ENCODE measurements around the gene IFRD2.

DNA sequence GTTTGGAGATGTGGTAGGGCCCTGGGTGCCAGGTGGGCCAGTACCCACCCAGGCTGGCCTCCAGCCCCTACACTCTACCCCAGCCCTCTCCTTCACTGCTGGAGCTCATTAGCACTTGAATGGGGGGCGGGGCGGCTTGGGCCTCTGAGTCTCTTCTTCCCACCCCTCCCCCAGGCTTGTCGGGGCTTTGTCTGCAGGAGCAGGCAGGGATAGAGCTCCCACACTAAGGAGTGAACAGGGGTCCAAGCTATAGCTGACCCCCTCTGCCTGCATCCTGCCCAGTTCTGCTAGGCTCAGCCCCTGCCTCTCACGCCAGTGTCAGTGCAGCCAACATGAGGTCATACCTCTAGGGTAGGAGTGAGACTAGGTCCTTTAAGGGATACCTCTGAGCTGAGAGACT, 51.1 kb downstream of the IFRD2 start:
- TF ChIP-seq POLR2A (IDR thresholded peaks at IDR 0.05), result no peak
- TF ChIP-seq, protein P1, sequence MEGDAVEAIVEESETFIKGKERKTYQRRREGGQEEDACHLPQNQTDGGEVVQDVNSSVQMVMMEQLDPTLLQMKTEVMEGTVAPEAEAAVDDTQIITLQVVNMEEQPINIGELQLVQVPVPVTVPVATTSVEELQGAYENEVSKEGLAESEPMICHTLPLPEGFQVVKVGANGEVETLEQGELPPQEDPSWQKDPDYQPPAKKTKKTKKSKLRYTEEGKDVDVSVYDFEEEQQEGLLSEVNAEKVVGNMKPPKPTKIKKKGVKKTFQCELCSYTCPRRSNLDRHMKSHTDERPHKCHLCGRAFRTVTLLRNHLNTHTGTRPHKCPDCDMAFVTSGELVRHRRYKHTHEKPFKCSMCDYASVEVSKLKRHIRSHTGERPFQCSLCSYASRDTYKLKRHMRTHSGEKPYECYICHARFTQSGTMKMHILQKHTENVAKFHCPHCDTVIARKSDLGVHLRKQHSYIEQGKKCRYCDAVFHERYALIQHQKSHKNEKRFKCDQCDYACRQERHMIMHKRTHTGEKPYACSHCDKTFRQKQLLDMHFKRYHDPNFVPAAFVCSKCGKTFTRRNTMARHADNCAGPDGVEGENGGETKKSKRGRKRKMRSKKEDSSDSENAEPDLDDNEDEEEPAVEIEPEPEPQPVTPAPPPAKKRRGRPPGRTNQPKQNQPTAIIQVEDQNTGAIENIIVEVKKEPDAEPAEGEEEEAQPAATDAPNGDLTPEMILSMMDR (IDR thresholded peaks at IDR 0.05), result no peak
